NB4 (cell line): ENCODE measurements around the gene KXD1.

Source experiments
- CTCF ChIP-seq: IDR thresholded peaks from one replicate; pipeline ENCODE4 v1.5.1; 2012; ENCODE audit warnings: low read depth, low read length
- POLR2A ChIP-seq: IDR thresholded peaks from 2 replicates; pipeline ENCODE4 v1.6.1; 2011; ENCODE audit warnings: mild to moderate bottlenecking; ENCODE audit not compliant: insufficient read length; ENCODE audit errors: extremely low read depth

GRCh38 chr19:18586306-18586705 is 28.6 kb downstream of the KXD1 start:
- TF ChIP-seq CTCF (no peak), POLR2A (no peak)
